SK-N-SH treated with all-trans-retinoic acid at 6 μM for 48 hours (cell line): ENCODE data around the gene FZD4.

Experiments
- ARNTL ChIP-seq: fragments of 450-650 bp; formaldehyde crosslinking; IDR thresholded peaks from 2 replicates; pipeline ENCODE4 v1.5.0; 2020; ENCODE audit warnings: low read depth, mild to moderate bottlenecking, moderate library complexity, borderline replicate concordance
- BACH2 ChIP-seq: fragments of 250-450 bp; sonication (Bioruptor Pico); IDR thresholded peaks from 2 replicates; pipeline ENCODE4 v1.9.0; 2021; ENCODE audit warnings: mild to moderate bottlenecking, borderline replicate concordance
- CSDC2 ChIP-seq: fragments of 250-450 bp; sonication (Bioruptor Pico); IDR thresholded peaks from 2 replicates; pipeline ENCODE4 v1.5.0; 2020; ENCODE audit warnings: mild to moderate bottlenecking, moderate library complexity
- GLIS3 ChIP-seq: fragments of 250-450 bp; sonication (Bioruptor Pico); IDR thresholded peaks from 2 replicates; pipeline ENCODE4 v1.5.0; 2020; ENCODE audit warnings: mild to moderate bottlenecking, moderate library complexity
- OSR1 ChIP-seq: fragments of 250-450 bp; sonication (Bioruptor Pico); IDR thresholded peaks from 2 replicates; pipeline ENCODE4 v1.8.0; 2022; ENCODE audit warnings: moderate library complexity, mild to moderate bottlenecking, inconsistent platforms
- PATZ1 ChIP-seq: fragments of 250-450 bp; sonication (Bioruptor Pico); IDR thresholded peaks from 2 replicates; pipeline ENCODE4 v1.8.0; 2020; ENCODE audit warnings: mild to moderate bottlenecking, moderate library complexity, borderline replicate concordance
- TCF4 ChIP-seq: fragments of 250-450 bp; sonication (Bioruptor Pico); IDR thresholded peaks from 2 replicates; pipeline ENCODE4 v1.8.0; 2021; ENCODE audit warnings: mild to moderate bottlenecking, moderate library complexity, borderline replicate concordance
- TOX ChIP-seq: fragments of 250-450 bp; sonication (Bioruptor Pico); IDR thresholded peaks from 2 replicates; pipeline ENCODE4 v1.8.0; 2021; ENCODE audit warnings: mild to moderate bottlenecking, moderate library complexity, borderline replicate concordance
- TSHZ2 ChIP-seq: fragments of 250-450 bp; sonication (Bioruptor Pico); IDR thresholded peaks from 2 replicates; pipeline ENCODE4 v1.5.0; 2020; ENCODE audit warnings: mild to moderate bottlenecking, moderate library complexity

DNA sequence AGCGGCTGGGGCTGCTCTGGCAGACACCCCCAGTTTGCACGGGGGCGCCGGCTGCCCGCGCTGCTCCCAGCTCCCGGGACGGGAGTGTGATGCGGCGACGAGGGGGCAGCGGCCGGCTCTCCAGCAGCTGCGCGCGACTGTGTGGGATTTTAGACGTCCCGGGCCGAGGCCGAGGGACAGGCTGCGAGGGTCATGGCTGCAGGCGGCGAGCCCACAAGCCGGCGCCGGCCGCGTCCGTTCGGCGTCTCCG lies 159 bp downstream of the FZD4 start:
- TF ChIP-seq PATZ1 (CRISPR knock-in tag) (no peak), BACH2 (CRISPR knock-in tag) (no peak), TOX (CRISPR knock-in tag) (no peak), CSDC2 (CRISPR knock-in tag) (no peak), TSHZ2 (CRISPR knock-in tag) (no peak), TCF4 (CRISPR knock-in tag) (no peak), ARNTL (no peak), GLIS3 (no peak), OSR1 (CRISPR knock-in tag) (no peak)
